Stimulated activated CD8-positive, alpha-beta memory T cell treated with anti-CD3 and anti-CD28 coated beads, Interleukin-4, amount 100 ng/mL, for 24 hours (primary cell): ENCODE data around the gene CAMK4.
"Not testable (repeated sequence)": the region's sequence is repeated elsewhere in the genome, so short reads cannot be mapped to it uniquely, and the experiment has no call there.

Source experiments
- DNase-seq: peaks from one replicate; pipeline ENCODE4 v3.0.0-alpha.2; 2020; ENCODE audit warnings: low read depth

CAMK4 gene

GRCh38 chr5:111383288-111383970 lies 159.2 kb downstream of the CAMK4 start:
- DNase-seq = no peak

GRCh38 chr5:111384220-111384619 lies 160.0 kb downstream of the CAMK4 start:
- DNase-seq = no peak

GRCh38 chr5:111385051-111385450 lies 160.9 kb downstream of the CAMK4 start:
- no peak for DNase-seq

GRCh38 chr5:111385970-111386831 lies 162.0 kb downstream of the CAMK4 start:
- DNase-seq = no peak

- DNase-seq = no peak
These were observed 162.6 kb downstream of the CAMK4 start for GRCh38 chr5:111386832-111387162.

- no peak for DNase-seq
These were observed 163.2 kb downstream of the CAMK4 start for GRCh38 chr5:111387361-111387760.

- DNase-seq = no peak
These were observed 165.4 kb downstream of the CAMK4 start for GRCh38 chr5:111389390-111390082.

- no peak for DNase-seq
These were observed 168.0 kb downstream of the CAMK4 start for GRCh38 chr5:111392181-111392580.

GRCh38 chr5:111394586-111394985 lies 170.4 kb downstream of the CAMK4 start:
- no peak for DNase-seq

GRCh38 chr5:111398013-111398412 lies 173.8 kb downstream of the CAMK4 start:
- DNase-seq = no peak

- no peak for DNase-seq
These were observed 174.9 kb downstream of the CAMK4 start for GRCh38 chr5:111399113-111399512.

GRCh38 chr5:111401906-111402305 lies 177.7 kb downstream of the CAMK4 start:
- DNase-seq = no peak

GRCh38 chr5:111404270-111404769 lies 180.1 kb downstream of the CAMK4 start:
- DNase-seq = no peak

- DNase-seq = no peak
These were observed 183.4 kb downstream of the CAMK4 start for GRCh38 chr5:111407562-111407961.

GRCh38 chr5:111408817-111409216 lies 184.6 kb downstream of the CAMK4 start:
- DNase-seq = no peak

GRCh38 chr5:111409266-111409665 lies 185.1 kb downstream of the CAMK4 start:
- not testable (repeated sequence) for DNase-seq

GRCh38 chr5:111410067-111410466 lies 185.9 kb downstream of the CAMK4 start:
- not testable (repeated sequence) for DNase-seq

- no peak for DNase-seq
These were observed 187.1 kb downstream of the CAMK4 start for GRCh38 chr5:111411301-111411700.

GRCh38 chr5:111412593-111412992 lies 188.4 kb downstream of the CAMK4 start:
- DNase-seq = no peak

GRCh38 chr5:111415053-111415452 lies 190.9 kb downstream of the CAMK4 start:
- no peak for DNase-seq

GRCh38 chr5:111422245-111422644 lies 198.1 kb downstream of the CAMK4 start:
- DNase-seq = no peak
